SHP77 treated with DMSO at 0.1 percent for 48 hours (cell line): ENCODE results near the gene CTBP2.
A peak's percentile ranks its signal among the peaks of the same experiment; 100 is the strongest.

ENCODE experiments used
- DNase-seq: peaks from one replicate; lab custom pipeline; 2025; lab: John Stamatoyannopoulos, UW

Gene CTBP2

DNA sequence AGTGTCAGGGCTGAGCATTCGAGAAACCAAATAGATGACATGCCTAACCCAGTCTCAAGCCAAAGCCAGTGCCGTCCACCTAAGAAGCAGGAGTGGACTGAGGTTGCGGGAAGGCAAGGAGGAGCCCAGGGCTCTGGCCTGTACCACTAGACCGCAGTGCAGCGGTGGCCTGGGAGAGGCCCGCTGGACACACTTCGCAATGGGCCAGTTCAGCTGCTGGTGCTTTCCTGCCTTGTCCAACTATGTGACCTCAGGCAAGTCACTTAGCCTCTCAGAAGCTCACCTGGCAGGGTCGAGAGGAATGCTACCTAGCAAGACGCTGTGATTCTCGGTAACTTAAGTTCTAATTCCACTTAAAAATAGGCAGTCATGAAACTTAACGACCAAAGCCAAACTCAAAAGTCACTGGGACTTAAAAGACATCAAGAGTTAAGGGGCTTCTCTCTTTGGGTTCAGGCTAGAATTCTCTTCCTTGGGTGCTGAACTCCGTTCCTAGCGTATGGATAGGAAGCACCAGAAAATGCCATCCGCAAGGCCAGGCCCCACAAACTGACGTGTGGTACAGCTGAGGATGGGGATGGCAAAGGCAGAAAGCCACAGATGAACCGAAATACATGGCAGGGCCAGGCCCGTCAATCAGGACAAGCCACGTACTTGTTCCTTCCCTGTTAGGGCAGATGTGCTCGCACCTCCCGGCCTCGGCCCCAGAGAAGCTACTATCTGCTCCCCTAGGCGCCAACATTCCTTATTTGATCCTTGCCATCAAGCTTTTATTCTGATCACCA, 34.2 kb downstream of the CTBP2 start:
- no peak for DNase-seq

DNA sequence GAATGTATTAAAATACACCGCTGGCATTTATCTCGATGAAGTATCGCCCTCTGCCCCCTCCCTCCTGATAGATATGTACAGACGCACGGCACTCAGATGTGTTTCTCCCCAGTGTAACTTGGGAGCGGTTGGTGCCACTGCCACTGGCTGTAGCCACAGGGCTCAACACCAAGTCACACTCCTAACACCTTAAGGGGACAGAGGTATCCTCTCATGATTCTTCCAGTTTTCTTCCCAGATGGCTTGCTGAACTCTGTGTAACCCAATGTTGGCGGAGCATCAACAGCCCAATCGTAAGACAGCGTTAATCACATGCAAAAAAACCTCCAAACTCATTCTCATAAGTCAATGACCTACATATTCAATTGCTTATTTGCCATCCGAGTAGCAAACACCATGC, 35.5 kb downstream of the CTBP2 start:
- no peak for DNase-seq

DNA sequence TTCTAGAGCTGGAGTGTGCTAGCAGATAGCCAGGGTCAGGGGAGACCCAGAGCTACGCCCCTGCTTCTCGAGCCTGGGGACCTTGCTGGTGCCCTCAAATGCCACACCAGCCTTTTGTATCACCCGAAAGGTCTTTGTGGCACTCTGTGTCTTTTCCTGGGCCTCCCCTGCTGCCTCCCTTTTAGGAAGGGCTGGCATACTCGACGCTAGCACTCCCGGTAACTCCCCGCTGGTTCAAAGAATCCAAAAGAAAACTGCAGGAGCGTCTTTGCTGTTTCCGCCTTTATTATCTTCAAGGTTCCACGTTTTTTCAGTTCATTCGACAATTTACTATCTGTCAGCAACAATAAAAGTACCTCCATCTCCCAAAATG, 36.3 kb downstream of the CTBP2 start:
- no peak for DNase-seq

DNA sequence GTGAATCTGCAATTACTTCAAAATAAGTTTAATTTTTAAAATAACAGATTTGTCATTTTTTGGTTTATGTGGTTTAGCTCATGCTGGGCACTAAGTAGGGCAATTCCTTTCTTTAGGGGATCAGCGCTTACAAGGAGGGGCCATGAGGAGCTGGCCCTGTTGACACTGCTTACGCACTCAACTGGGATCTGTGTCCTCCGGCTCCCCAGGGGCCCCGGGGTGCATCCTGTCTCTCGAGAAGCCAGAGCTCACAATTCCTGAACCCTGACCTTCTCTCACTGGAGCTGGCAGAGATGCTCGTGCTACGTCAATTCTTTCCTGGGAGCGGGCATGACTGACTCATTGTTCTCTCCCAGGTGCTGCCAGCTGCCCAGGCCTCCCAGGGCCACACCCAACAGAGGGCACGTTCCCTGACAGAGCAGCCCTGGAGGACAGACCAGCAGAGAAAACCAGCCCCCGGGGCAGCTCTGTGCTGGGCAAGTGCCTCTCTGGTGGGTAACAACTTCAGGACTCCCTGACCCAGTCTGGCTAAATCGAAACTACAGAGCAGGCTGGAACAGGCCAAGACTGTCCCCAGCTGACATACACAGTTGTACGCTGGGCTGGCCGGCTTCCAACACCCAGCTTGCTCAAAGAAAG, 36.8 kb downstream of the CTBP2 start:
- DNase-seq: peak; percentile 77

DNA sequence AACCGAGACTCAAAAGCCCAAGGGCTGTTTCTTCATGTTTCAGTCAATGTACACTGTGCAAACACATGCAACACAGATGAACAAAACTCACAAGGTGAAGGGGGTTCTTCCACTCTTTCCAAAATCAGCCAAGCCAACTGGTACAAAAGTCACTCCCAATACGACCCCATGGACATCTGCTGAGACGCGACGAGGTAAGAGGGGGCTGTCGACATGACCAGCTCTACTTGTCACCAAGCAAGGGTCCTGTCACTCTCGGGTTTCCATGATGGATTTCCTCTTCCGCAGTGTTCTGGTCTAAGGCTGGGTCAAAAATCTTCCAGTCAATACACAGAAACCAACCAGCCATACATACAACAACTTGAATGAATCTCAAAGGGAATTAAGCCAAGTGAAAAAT, 37.8 kb downstream of the CTBP2 start:
- DNase-seq: no peak

DNA sequence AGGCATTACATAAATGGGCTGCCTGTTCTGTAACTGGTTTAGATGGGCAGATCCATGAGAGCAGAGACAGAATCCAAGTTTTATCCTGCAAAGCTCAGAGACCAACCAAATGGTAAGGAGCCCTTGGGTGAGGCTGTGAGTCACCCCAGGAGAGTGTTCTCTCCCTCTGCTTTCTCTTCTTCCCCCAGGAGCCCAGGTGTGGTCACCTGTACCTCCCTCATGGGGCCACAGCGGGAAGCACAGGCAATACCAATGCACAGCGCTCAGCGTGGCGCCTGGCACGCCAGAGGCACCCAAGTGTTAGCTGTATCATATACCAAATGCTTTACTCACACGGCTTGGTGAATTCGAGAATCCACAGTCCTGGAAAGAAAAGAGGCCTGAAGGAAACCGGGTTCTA, 39.4 kb downstream of the CTBP2 start:
- no peak for DNase-seq

DNA sequence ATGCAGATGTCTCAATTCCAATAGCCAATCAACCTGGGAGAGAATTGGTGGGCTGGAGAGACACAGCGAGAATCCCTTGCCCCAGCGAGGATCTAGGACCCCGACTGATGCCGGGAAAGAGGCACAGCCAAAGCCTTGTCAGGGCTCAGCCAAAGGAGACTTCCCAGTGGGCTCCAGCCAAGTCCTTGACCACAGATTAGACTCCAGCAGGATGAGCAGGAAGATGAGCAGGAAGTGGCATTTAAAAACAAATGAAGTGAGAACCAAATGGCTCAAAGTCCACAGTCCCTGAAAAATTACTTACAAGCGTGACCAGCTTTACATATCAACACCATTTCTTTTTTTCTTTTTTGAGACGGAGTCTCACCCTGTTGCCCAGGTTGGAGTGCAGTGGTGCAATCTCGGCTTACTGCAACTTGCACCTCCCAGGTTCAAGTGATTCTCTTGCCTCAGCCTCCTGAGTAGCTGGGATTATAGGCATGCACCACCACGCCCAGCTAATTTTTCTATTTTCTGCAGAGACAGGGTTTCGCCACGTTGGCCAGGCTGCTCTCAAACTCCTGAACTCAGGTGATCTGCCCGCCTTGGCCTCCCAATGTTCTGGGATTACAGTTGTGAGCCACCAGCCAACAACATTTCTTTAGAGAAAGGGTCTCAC, 40.2 kb downstream of the CTBP2 start:
- DNase-seq: no peak

DNA sequence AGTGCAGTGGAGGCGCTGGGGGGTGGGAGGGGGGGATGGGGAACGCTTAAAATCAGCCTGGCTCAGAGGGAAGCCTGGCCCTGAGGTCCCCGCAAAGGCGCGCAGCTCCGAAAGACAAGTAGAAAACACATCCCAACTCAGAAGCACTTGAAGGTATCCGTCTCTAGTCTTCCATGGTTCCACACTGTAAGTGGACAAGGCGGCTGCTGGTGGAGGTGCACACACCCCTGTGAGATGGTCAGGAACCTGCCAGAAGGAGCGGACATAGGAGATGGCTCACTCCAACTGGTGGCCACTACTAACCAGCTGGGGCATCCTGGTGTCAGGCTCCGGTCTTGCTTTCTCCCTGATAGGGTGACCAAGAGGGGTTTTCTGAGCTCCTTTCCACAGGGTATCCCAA, 41.7 kb downstream of the CTBP2 start:
- no peak for DNase-seq

DNA sequence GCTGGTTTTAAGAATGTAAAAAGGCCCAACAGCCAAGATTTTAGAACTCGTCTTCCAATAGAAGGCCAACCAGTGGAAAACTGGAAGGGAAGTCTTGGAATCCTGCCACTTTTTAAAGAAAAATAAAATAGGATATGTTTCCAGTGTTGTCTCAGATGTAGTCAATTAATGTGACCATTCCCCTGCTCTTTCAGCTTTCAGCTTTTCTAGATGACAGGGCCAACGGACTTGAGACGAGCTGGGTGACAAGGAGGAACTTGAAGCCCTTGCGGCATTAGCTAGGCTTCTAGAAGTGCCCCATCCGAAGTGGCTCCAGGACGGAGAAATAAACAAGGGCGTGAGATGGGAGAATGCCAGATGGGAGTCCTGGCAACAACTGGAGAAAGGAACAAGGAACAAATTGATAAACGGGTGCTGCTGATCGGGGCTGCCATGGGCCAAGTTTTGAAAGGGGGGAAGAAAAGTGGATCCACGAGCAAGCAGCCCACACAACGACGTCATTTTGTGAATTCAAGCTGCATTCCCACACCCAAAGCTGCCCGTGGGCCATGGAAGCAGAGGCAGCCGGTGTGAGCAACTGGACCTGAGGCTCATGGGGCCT, 42.3 kb downstream of the CTBP2 start:
- no peak for DNase-seq

DNA sequence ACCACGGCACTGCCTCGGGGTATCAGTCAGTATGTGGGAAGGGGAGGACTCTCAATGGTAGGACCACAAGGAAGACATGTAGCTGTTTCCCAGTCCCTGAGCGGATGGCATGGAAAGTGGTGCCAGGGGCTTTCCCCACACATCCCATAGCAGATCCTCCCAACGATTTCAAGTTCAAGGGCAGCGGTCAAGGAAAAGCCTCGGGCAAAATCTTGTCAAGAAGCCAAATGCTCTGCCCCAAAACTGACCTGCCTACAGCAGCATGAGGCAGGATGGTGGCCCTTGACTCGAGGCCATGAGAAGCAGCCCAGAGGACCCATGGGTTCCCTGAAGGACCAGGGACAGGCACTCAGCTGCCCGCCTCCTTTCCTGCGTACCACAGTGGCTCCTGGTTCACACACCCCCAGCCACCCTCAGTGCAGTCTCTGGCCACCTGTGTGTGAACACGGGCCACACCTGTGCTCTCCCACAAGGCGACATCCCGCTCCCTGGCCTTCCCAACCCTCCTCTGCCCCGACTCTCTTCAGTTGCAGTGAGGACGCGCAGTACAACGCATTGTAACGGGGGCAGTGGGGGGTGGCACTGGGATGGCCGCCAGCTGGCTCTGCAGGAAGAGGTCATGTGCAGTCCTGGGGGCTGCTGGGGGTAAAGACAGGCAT, 43.6 kb downstream of the CTBP2 start:
- DNase-seq: no peak

DNA sequence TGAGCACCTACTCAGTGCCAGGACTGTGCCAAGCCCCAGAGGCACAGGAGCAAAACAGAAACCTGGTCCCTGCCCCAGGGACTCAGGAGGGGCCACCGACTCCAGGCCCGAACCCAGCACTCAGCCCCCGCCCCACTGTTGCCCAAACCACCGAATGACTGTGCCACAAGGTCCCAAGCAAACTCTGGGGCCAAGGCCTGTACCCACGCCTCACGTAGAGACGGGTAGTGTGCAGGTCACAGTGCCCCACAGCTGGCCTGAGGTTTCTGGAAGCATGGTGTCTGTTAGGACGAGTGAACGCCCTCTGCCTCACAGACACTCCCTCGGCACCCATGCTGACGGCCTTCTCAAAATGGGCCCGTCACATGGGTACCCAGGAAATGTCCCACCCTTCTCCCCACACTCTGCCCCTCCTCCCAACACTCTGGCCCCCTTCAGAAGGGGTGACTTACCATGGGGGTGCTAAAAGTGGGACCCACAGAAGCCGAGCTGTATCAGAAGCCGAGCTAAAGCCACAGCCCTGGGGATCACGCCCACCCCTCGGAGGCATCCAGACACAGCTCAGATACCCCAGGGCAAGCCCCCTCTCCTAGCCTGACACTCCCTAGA, 44.2 kb downstream of the CTBP2 start:
- DNase-seq: no peak

DNA sequence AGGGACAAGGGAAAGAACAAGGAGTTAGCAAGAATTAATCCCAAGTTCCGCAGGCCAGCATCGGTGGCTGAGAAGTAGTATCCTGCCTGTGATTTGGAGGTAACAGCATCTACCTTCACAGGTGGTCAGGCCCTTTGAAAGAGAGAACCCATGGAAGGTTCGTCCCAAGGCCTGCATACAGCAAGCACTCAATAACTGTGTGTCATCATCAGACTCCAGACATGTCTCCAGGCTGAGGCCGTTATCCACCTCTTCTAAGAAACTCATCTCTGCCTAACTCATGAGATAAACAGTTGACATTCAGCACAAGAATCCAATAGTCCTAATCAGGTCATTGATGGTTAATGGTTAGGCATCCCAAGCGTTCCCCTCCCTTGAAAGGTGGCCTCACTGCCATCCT, 45.0 kb downstream of the CTBP2 start:
- no peak for DNase-seq

DNA sequence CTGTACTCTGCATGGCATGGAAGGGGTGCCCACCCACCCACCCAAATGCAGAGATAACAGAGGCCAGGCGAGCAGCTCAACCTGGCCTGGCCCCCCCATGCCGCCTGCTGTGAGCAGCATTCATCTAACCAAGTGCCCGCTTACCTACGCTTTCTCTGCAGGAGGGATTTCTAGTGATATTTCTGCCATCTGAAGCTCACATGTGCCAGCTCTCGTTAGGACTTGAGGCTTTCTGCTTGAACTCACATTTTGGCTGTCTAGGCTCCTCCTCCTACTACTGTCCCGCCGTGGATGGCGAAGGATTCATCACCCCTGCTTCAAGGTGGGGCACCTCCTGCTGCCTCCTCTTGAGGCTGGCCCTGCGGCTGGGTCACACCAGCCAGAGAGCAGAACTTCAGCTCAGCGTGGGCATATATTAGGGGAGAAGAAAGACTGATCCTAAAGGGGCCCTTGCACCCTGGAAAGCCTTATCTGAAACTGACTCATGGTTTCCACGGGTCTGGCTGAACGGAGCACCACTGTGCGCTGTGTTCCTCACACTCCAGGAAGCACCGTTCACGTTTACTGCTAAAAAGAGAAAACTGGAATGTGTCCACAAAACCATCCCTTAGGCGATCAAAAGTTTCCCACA, 45.5 kb downstream of the CTBP2 start:
- no peak for DNase-seq

DNA sequence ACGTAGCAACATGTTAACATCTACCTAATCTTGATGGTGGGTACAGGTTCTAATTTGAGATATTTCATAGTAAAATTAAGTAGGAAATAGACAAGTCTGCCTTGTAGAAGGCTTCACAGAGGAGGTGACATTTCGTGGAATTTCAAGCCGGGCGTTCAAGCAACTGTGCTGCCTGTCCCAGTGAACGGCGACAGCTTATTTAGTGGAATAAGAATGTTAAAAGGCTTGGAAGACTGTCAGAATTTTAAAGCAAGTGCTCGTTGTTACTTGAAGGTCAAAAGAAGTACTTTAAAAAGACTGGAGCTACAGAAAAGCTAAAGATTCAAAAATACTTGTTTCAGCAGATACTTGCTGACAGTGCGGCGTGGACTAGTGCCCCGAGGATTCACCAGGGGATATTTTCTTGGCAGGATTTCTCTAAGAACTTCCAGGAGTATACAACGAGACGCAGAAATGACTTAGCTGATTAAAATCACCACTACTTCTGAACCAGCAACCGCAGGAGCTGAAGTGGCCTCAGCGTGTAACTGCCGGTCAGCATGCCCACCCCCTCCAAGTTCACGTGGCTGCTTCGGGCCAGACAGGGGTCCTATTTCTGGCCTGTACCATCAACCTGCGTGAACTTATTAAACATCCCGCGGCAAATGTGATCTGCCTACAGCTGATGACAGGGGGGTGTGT, 46.5 kb downstream of the CTBP2 start:
- DNase-seq: no peak

DNA sequence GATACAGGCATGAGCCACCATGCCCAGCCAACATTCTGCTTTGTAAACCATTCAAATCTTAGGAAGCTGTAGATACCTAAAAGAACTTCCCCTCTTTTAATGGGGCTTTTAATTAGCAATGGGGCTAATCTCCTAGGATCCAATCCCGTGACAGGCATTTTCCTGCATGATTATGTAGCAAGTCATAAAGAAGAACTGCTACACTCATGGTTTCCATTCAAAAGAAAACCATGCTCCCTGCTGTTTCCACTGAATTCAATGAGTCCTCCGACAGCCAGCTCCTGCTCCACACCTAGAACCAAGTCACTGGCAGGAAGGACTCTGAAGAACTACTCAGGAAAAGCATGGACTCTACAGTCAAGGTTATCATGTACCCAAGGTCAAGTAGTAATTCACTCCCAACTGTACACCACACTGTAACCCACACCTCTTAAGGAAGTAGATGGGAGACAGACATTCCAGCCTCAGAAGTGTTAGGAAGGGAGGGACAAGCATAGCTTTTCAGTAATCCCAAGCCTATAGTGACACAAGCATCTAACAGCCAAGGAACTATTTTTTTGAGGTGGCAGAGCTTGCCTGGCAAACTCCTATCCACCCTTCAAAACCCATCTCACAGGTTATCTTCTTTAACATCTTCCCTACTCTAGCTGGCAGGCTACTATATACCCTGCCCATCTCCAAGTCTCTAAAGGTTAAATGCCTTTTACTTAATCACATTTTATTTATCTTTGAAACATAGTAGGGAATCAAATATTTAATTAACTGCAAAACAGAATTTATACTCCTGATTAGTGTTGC, 47.5 kb downstream of the CTBP2 start:
- DNase-seq: no peak

DNA sequence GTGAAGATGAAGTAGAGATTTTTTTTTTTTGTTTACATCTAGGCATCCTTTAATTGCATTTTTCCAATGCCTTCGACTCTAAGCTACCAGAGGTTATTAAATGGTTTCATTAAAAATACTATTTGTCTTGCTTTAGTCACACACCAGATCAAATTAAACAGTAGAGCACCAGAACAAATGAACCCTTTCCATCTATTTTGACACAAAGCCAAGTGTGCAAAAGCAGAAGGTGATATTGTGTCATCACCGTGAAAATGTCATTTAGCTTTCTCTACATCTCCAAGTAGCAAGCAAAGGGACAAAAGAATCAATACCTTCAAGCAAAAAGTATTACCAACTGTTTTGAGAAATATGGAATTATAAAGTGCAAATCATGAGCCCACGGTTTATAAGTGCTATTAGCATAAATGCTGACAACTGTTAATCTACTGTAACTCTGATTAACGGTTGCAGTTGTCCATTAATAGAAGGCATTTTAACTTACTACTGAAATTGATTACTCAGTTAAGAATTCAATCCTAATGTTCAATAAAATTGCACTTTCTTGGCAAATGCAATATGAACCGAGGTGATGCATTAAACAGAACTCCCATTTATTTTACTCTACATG, 49.1 kb downstream of the CTBP2 start:
- no peak for DNase-seq

DNA sequence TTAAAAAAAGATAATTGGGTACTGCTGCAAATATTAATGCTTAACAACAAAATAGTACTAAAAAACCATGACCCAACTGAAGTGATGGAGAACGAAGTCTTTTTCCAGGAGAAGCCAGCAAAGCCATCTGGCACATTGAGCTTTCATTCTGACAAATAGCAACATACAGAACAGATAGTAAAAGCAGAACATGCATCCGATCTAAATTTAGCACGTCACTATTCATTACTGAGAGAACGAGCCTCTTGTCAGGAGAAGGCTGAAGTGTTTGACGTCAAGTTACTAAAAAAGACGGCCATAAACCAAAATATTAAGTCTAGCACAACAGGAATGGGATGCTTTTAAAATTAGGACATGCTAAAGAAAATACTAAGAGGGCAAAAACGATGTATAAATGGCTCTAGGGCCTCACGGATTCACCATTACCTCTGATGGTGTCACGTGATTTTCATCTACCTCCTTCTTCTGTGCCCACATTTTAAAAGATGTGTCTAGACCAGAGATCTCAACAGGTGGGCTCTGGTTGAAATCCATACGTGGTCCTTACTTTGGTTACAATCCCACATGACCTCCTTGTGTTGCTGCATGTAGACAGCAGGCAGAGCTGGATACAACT, 52.3 kb downstream of the CTBP2 start:
- DNase-seq: no peak

DNA sequence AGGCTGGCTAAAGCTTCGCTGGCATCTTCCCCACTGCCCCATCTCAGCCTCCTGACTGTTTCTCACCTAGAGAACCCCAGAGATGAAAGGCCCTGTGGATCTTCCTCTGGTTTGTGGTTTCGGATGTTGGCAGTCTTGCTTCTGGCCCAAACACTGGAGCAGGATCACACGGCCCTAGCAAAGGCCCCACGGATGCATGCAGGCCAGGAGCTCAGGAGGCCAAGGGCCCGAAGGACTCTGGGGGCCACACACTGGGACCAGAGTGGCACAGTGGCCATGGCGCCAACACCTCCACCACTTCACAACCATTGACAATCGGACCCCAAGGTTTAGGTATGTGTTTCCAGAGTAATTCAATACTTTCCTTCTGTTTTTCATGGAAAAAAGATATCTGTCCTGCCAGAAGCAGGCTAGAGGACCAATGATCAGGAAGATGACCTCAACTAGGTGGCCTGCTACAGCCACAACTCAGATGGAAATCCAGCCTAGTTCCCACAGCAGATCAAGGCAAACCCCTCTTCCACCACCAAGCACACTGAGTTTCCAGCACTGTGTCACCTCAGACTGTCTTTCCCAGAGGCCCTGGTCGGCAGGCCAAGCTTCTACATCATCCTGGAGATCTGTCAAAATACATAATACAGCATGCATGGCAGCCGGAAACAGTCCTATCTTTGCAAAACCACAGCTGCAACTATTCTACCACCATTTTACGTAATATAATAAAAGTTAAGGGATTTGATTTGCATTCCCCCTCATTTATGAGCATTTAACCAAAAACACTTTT, 53.0 kb downstream of the CTBP2 start:
- DNase-seq: no peak
